ENCODE results near the gene SLC12A7. TPM values are rescaled to one million over a fixed set of nuclear protein-coding genes. Genes with fewer than 3 reads are reported as not detected.
"Not testable (repeated sequence)": the region's sequence is repeated elsewhere in the genome, so short reads cannot be mapped to it uniquely, and the experiment has no call there.

Gene SLC12A7
- total RNA-seq, 2 experiments from 2014 or later, result 14.0 to 14.6 TPM

DNA sequence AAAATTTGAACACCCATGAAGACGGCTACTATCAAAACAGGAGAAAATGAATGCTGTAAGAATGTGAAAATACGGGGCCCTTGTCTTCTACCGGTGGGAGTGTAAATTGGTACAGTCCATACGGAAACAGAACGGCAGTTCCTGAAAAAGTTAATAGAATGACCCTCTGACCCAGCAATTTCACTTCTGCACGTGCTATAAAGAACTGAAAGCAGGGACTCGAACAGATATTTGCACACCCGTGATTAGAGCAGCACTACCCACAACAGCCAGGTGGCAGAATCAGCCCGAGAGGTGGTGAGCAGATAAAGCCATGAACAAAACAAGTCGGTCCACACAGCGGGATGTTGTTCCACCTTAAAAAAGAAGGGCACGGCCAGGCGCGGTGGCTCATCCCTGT is 22.6 kb upstream of the SLC12A7 start:
- no peaks in the 10 kb centered on the region for H3K4me1 Mint-ChIP-seq
- H3K27ac Mint-ChIP-seq, result no peak overlapping the region
- no peak for DNase-seq
- no peaks in the 10 kb centered on the region for H3K9me3 Mint-ChIP-seq
- no peak overlapping the region for H3K4me3 Mint-ChIP-seq
- H3K36me3 Mint-ChIP-seq, result no peaks in the 10 kb centered on the region
- H3K27me3 Mint-ChIP-seq, result no peaks in the 10 kb centered on the region

DNA sequence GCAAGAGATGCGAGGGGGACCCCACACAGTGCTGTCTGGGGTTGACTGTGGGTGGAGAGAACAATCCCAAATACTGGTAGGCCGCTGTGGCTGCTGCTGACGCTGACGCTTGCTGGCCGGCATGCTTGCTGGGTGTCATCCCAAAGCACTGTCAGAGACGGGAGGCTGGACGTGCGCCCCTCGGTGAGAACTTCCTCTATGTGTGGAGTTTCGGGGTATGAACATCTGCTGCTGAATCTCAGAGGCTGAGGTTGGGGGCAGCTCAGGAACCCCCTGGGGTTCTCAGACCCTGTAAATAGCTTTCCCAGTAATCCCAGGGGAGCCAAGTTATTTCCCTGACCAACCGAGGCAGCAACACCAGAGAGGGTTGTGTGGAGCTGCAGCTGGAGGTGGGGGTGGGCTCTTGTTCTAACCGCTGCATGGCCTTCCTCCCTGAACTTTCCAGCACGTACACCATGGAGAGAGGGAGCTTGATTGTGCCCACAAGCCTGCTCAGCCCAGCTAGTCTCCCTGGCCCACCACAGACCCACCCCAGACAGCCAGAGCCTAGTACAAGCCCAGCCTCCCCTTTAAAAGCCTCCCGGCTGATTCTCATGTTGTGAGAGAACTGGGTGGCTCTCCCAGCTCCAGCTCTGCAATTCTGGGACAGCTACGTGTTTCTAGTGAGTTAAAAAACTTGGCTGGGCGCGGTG is 21.8 kb upstream of the SLC12A7 start:
- DNase-seq, result no peak
- H3K36me3 Mint-ChIP-seq, result no peaks in the 10 kb centered on the region
- H3K27me3 Mint-ChIP-seq, result no peaks in the 10 kb centered on the region
- no peaks in the 10 kb centered on the region for H3K9me3 Mint-ChIP-seq
- no peak overlapping the region for H3K27ac Mint-ChIP-seq
- H3K4me1 Mint-ChIP-seq, result no peaks in the 10 kb centered on the region
- H3K4me3 Mint-ChIP-seq, result no peak overlapping the region

DNA sequence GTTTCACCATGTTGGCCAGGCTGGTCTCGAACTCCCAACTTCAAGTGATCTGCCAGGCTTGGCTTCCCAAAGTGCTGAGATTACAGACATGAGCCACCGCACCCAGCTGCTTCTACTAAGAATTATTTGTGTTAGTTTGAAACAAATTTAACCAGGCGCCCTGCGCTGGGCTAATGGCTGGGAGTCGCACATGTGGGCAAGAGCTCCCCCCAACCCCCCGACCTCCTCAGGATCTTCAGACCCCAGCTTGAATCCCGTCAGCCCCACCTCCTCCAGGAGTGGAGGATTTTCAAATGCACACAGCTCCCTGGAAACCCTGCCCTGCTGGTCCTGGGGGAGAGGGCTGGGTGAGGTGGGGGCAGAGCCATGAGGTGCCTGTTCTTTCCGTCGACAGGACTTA is 21.2 kb upstream of the SLC12A7 start:
- Mint-ChIP-seq H3K27ac (no peak overlapping the region), H3K4me1 (no peaks in the 10 kb centered on the region), H3K4me3 (no peak overlapping the region), H3K9me3 (no peaks in the 10 kb centered on the region), H3K36me3 (no peaks in the 10 kb centered on the region), H3K27me3 (no peaks in the 10 kb centered on the region)
- DNase-seq, result no peak

DNA sequence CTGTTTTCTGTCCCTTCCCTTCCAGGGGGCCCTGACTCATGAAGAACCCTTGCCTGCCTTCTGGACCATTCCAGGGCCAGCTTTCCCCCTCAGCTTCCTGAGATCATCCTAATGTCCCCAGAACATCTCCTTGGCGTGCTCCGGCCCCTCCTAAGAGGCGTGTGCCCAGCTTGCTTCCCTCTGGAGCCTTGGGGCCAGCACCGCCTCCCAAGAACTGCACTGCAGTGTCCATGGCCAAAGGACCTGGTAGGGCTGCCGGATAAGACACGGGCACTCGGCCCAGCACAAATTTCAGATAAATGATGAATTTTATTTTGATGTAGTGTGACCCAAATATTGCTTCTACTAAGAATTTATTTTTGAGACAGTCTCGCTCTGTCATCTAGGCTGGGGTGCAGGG is 20.7 kb upstream of the SLC12A7 start:
- Mint-ChIP-seq H3K4me1 (no peaks in the 10 kb centered on the region), H3K27ac (no peak overlapping the region), H3K27me3 (no peaks in the 10 kb centered on the region), H3K9me3 (no peaks in the 10 kb centered on the region), H3K4me3 (no peak overlapping the region), H3K36me3 (no peaks in the 10 kb centered on the region)
- no peak for DNase-seq

DNA sequence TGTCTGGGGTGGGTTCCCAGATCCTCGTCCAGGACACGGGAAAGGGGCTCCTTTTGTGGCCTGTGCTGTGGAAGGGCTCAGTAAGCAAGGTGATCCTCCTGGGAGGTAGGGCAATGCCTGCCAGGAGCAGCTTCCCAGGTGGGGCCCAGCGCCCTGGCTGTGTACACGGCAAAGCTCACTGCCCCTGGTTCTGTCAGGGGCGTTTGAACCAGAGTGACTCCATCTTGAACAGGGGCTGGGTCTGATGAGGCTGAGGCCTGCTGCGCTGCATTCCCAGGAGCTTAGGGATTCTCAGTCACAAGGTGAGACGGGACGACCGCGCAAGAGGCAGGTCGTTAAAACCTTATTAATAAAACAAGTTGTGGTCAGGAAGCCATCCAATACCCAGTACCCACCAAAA is 19.9 kb upstream of the SLC12A7 start:
- Mint-ChIP-seq H3K36me3 (no peaks in the 10 kb centered on the region), H3K27ac (no peak overlapping the region), H3K27me3 (no peaks in the 10 kb centered on the region), H3K4me3 (no peak overlapping the region), H3K9me3 (no peaks in the 10 kb centered on the region), H3K4me1 (no peaks in the 10 kb centered on the region)
- DNase-seq, result no peak

DNA sequence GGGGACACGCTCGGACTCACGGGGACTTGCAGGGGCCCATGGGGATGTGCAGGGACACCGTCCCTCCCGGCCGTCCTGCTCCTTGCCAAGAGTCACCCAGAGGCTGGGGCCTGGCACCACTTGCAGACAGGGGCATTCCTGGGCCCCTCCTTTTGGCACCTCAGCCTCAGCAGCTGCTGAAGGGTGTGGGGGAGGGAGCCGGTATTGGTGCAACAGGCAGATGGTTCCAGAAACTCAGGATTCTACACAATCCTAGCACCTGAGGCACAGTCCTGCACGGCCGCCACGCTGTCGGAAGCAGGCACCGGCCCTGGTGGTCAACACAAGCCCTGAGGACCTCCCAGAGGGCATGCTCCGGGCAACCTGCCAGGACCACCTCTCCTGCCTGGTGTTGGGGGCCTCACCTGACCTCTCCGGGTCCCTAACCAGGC is 19.3 kb upstream of the SLC12A7 start:
- DNase-seq, result no peak
- no peaks in the 10 kb centered on the region for H3K9me3 Mint-ChIP-seq
- no peak overlapping the region for H3K4me3 Mint-ChIP-seq
- no peaks in the 10 kb centered on the region for H3K36me3 Mint-ChIP-seq
- H3K27ac Mint-ChIP-seq, result no peak overlapping the region
- no peaks in the 10 kb centered on the region for H3K27me3 Mint-ChIP-seq
- no peaks in the 10 kb centered on the region for H3K4me1 Mint-ChIP-seq

DNA sequence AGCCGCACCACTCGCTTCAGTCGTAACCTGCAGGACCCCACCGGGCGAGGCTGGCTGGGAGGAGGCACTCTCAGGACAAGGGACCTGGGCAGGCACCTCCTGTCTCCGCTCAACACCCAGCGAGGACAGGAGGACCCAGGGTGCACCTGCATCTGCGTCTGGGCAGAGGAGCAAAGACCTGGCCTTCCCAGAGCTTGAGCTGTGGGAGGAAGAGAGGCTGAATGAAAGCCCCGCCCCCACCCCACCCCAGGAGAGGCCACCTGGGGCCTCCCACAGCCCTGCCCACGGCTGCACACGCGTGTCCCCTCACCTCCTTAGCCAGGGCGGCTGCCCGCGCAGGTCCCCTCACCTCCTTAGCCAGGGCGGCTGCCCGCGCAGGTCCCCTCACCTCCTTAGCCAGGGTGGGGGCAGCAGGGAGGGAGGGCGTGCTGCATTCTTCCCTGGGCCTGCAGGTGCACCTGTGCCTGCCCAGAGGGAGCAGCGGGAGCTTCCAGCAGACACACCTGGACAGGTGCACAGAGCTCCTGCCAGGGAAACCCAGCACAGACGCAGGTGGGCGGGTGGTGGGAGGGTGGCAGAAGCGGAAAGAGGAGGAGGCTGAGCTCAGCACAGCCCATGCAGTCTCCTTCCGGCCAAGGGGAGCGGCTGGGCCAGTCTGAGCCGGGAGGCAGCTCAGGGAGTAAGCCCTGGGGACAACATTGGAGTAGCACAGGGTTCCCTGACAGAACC is 18.5 kb upstream of the SLC12A7 start:
- Mint-ChIP-seq H3K27me3 (no peaks in the 10 kb centered on the region), H3K27ac (no peak overlapping the region), H3K9me3 (no peaks in the 10 kb centered on the region), H3K4me3 (no peak overlapping the region), H3K4me1 (no peaks in the 10 kb centered on the region), H3K36me3 (no peaks in the 10 kb centered on the region)
- DNase-seq, result no peak

DNA sequence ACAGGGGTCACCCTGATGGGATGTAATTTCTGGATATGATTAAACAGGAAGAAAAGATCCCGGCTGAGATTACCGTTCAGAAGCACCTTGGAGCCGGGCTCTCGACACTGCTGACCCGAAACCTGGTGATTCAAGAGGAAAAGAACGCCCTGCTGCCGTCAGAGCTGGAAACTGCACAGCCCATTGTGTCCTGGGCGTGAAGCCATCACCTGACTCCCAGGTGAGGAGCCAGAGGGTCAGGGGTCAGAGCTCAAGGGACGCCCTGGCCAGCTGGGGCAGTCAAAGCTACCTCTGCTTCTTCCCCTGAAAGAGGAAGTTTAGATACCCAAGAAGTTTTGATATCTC is 17.8 kb upstream of the SLC12A7 start:
- DNase-seq, result no peak
- no peak overlapping the region for H3K4me3 Mint-ChIP-seq
- no peaks in the 10 kb centered on the region for H3K4me1 Mint-ChIP-seq
- H3K9me3 Mint-ChIP-seq, result no peaks in the 10 kb centered on the region
- no peaks in the 10 kb centered on the region for H3K36me3 Mint-ChIP-seq
- H3K27ac Mint-ChIP-seq, result no peak overlapping the region
- no peaks in the 10 kb centered on the region for H3K27me3 Mint-ChIP-seq

DNA sequence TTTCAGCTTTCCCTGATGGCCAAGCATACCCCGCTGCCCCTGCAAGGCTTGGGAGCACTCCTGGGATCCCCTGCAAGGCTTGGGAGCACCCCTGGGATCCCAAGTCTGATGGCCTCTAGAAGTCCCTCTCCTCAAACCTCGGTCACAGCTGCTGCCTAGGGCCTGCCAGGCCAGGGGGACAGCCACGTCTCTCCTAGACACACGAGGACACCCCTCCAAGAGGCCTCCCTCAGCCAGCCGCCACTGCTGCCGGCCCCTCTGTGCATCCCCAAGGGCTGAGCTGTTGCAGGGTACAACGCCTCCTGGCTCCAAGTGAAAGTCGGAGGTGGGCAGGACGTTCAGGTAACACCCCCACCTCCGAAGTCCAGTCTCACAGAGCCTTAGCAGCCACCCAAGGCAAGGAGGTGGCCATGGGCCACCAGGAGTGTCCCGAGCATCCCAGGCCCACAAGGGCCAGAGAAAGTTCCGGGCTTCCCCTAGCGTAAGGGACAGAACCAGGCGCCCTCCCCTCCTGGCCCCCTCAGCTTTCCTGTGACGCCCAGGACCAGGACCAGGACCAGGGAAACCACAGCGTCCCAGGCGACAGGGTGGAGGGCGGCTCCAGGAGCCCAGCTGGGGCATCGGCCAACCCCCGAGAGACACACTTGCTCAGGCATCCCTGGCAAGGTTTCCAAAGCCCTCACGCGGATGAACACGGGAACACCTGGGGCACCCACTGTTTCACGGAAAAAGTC is 17.3 kb upstream of the SLC12A7 start:
- Mint-ChIP-seq H3K36me3 (no peaks in the 10 kb centered on the region), H3K27ac (no peak overlapping the region), H3K27me3 (no peaks in the 10 kb centered on the region)

DNA sequence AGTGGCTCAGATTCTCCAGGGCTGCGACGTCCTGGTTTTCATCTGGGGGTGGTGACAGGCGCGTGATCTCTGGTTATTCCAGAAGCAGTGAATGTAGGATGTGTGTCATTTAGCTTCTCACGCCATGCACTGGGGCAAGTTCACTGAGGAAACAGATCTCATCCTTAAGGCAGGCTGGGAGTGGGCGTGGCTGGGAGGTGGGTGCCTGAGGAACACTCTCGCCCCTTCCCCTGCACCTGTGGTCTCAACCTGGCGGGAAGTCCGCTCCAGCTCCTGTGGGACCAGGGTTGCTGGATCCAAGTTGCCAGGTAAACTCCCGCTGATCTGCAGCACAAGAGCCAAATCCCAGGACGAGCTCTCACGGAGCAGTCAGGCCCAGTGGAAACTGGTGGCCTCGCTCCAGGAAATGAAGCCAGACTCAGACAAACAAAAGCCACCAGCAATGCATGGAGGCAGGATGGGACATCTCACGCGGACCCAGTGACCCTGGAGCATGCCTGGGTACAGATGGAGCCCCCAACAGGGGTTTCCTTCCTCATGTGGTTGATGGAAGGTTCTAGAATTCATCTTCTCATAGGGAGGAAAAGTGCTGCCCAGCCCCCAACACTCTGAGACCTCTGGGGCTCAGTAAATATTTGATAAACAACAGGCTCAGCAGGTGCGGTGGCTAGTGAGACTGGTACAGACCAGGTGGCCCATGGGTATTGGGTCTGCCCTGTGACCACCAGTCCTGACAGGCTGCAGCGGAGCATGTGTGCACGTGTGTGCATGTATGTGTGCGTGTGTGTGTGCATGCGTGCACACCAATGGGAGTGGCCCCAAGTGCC is 16.3 kb upstream of the SLC12A7 start:
- Mint-ChIP-seq H3K4me1 (no peaks in the 10 kb centered on the region), H3K9me3 (no peaks in the 10 kb centered on the region), H3K27me3 (no peaks in the 10 kb centered on the region), H3K36me3 (no peaks in the 10 kb centered on the region), H3K27ac (no peak overlapping the region), H3K4me3 (no peak overlapping the region)
- no peak for DNase-seq

More for the DNA sequence above, 17.3 kb upstream of the SLC12A7 start:
- Mint-ChIP-seq H3K4me1 (no peaks in the 10 kb centered on the region), H3K9me3 (no peaks in the 10 kb centered on the region), H3K4me3 (no peak overlapping the region)
- no peak for DNase-seq

DNA sequence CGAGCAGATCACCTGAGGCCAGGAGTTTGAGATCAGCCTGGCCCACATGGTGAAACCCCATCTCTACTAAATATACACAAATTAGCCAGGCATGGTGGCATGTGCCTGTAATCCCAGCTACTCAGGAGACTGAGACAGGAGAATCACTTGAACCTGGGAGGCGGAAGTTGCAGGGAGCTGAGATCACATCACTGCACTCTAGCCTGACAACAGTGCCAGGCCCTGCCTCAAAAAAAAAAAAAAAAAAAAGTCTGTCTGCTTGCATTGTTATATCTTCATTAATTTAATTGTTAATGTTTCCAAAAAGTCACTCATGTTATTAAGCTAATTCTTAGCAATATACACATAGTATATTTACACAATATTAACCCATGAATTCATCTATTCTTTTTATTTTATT is 13.8 kb upstream of the SLC12A7 start:
- DNase-seq, H3K36me3 Mint-ChIP-seq, H3K27me3 Mint-ChIP-seq, H3K9me3 Mint-ChIP-seq, H3K4me3 Mint-ChIP-seq, H3K4me1 Mint-ChIP-seq, H3K27ac Mint-ChIP-seq: not testable (repeated sequence)

DNA sequence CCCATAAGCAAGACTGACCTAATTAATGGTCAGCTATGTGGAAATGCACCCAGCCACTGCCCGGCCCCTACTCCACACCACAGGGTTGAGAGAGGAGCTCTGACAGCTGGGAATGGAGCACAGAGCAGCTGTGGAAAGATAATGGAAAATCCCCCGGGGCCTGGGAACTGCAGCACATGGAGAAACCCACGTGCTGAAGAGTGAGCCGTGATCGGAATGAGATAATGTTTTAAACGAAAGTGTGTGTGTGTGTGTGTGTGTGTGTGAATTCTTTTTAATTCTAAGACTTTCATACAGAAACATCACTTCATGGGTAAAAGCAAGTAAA is 13.1 kb upstream of the SLC12A7 start:
- Mint-ChIP-seq H3K4me3 (no peak overlapping the region), H3K27me3 (no peaks in the 10 kb centered on the region), H3K27ac (no peak overlapping the region), H3K36me3 (no peaks in the 10 kb centered on the region), H3K4me1 (no peaks in the 10 kb centered on the region), H3K9me3 (no peaks in the 10 kb centered on the region)
- DNase-seq, result no peak

DNA sequence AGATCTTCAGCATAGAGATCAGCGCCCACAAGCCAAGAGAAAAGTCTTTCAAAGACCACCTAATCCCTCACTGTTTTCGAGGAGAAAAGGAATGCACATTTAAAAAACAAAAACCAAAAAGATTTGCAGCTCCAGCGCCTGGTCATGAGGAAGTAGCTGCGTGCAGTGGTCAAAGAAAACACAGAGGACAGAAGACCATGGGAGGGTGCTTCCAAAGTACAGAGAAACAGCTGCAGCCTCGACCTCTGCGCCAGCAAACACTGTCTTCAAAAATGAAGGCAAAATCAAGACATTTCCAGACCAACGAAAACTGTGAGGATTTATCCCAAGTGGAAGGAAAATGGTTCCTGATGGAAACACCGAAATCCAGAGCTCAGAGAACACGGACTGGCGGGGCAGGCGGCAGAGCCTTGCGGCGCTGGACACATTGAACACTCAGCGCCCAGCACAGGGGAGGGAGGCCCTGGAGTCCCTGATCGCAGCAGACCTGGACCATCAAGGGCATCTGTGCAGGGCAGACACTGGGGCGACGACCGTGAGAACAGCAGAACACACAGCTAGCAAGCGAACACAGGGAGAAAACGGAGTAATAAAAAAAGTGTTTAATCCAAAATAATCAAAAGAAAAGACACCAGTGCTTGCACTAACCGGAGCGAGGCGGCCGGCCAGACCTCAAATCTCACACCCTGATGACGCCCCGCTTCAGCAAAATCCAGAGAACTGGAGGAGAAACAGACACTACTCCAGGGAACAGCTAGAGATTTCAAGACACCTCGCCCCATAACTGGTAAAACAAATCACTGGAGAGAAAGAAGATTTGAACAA is 12.6 kb upstream of the SLC12A7 start:
- Mint-ChIP-seq H3K36me3 (no peaks in the 10 kb centered on the region), H3K9me3 (no peaks in the 10 kb centered on the region), H3K4me3 (no peak overlapping the region), H3K27me3 (no peaks in the 10 kb centered on the region), H3K4me1 (no peaks in the 10 kb centered on the region), H3K27ac (no peak overlapping the region)
- no peak for DNase-seq

DNA sequence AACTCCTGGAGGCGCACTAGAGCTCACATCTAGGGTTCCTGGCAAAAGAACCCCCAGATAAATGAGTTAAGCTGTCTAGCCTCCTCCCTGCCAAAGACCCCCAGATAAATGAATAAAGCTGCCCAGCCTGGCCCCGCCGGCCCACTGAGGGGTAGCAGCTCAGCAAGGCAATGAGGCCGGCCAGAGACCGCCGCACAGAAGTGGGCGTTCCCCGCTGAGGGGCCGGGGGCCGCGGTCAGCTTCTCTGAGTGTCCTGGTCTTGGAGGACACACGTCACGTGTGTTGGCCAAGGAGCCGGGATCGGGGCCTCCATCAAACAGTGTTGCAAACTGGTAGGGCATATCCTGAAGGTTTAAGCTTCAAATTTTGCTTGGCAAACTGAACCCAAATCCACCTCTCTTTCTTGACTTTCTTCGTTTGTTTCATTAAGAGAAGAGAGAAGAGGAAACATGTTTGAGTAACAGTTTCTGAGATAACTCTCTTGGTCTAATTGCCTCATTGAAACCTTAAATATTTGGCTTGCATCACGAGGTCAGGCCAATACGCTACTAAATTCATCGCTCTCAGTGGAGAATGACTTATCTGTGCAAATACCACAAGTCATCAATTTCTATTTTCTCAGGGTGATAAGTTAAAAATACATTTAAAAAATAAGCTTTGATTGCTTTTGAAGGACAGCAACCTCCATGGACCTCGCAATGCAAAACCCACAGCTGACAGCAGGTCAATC is 11.7 kb upstream of the SLC12A7 start:
- no peak for DNase-seq
- Mint-ChIP-seq H3K9me3 (no peaks in the 10 kb centered on the region), H3K27me3 (no peaks in the 10 kb centered on the region), H3K4me3 (no peak overlapping the region), H3K4me1 (peaks cover 1% of the 10 kb centered on the region), H3K36me3 (no peaks in the 10 kb centered on the region), H3K27ac (no peak overlapping the region)
